Spleen (tissue), 7 donors: ENCODE measurements around the gene UBASH3B.

Experiments used
- CTCF ChIP-seq, 11 experiments: fragments of 200-600 bp in 7 of 11; fragments of 450-650 bp in 4 of 11; sonication (generic) in 4 of 11; IDR thresholded peaks in 8 of 11; conservative IDR thresholded peaks in 3 of 11; 1 replicate in 7 of 11; 2 replicates in 4 of 11; pipeline versions ENCODE4 v1.4.0 to v1.8.0; 2016 to 2021; ENCODE audit warnings: antibody characterized with exemption in 11 of 11, inconsistent platforms in 4 of 11, mild to moderate bottlenecking in 1 of 11
- POLR2AphosphoS5 ChIP-seq, 3 donors: sonication (generic); formaldehyde crosslinking; IDR thresholded peaks; one replicate each; pipeline ENCODE4 v1.5.1; 2017; ENCODE audit warnings: antibody characterized with exemption in 3 of 3
- donor health status: DM: no; HTN: no; CAD: no; lungs with moderate emphysema.
- donor health status: DM: no; HTN: no; CAD: no.
- donor health status: DM: no; HTN: no; CAD: no.

GRCh38 chr11:122734848-122735496 is 79.5 kb downstream of the UBASH3B start:
- TF ChIP-seq CTCF (IDR thresholded peaks at IDR 0.05 in 8 of 11, conservative IDR thresholded peaks at IDR 0.05 in 3 of 11) (no peak), POLR2AphosphoS5 (IDR thresholded peaks at IDR 0.05) (no peak)
